ENCODE data around the gene MXD1.

Gene MXD1

DNA sequence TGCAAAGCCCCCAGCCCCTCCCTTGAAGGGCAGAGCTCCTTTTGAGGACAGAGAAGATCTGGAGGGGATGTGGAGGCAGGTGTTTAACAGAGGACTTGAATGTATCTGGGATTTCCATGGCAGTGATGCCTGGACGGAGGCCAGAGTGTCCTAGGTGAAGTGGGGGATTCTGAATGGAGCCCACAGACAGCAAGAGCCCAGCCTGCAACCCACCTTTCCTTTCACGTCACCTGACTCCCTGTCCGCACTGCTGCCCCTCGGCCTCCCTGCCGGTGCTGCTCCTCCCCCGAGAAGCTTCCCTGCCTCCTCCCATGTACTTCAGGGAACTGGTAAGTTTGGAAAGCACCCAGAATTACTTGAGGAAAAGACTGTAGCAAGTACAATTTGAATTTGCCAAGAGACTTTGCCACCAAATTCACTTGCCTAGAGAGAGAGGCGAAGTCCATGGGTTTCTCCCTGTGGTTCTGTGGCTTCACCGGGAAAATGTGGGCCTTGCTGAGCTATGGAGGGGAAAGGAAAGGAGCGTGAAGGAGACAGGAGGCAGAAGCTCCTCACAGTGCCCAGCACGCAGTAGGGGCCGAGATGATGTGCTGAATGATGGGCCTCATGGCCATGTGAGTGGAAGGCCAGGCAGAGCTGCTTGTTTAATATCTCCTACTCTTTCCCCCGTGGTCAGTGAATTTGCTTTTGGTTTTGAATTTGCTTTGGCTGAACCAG is 60.4 kb downstream of the MXD1 start:
- Histone ChIP-seq H3K4me1 (ENCODE audit: insufficient read depth, low read length, poor library complexity, severe bottlenecking) (peaks cover 31% of the 10 kb centered on the region), H3K9me2 (replicated peaks; ENCODE audit: low read depth, low read length) (no peaks in the 10 kb centered on the region), H4K20me1 (ENCODE audit: insufficient read depth, low read length, poor library complexity, severe bottlenecking) (no peaks in the 10 kb centered on the region), H3F3A (ENCODE audit: low read depth) (no peaks in the 10 kb centered on the region), H3K36me3 (ENCODE audit: insufficient read depth, low read length) (no peaks in the 10 kb centered on the region), H3K4me3 (ENCODE audit: low read length, poor library complexity, severe bottlenecking) (no peak overlapping the region), H3K79me2 (ENCODE audit: insufficient read depth, low read length) (no peaks in the 10 kb centered on the region), H3K9me3 (ENCODE audit: insufficient read depth, low read depth, low read length) (no peaks in the 10 kb centered on the region), H3K4me2 (ENCODE audit: low read depth, low read length, poor library complexity, severe bottlenecking) (peak overlapping the region; percentile 28), H2AFZ (ENCODE audit: low read length) (no peak overlapping the region), H3K27me3 (ENCODE audit: insufficient read depth, low read length, poor library complexity, severe bottlenecking) (no peaks in the 10 kb centered on the region), H3K9ac (ENCODE audit: low read depth, low read length, poor library complexity, severe bottlenecking) (no peak overlapping the region)
- TF ChIP-seq EZH2phosphoT487 (IDR thresholded peaks at IDR 0.05; ENCODE audit: borderline replicate concordance): no peak
- TF ChIP-seq, protein P1, sequence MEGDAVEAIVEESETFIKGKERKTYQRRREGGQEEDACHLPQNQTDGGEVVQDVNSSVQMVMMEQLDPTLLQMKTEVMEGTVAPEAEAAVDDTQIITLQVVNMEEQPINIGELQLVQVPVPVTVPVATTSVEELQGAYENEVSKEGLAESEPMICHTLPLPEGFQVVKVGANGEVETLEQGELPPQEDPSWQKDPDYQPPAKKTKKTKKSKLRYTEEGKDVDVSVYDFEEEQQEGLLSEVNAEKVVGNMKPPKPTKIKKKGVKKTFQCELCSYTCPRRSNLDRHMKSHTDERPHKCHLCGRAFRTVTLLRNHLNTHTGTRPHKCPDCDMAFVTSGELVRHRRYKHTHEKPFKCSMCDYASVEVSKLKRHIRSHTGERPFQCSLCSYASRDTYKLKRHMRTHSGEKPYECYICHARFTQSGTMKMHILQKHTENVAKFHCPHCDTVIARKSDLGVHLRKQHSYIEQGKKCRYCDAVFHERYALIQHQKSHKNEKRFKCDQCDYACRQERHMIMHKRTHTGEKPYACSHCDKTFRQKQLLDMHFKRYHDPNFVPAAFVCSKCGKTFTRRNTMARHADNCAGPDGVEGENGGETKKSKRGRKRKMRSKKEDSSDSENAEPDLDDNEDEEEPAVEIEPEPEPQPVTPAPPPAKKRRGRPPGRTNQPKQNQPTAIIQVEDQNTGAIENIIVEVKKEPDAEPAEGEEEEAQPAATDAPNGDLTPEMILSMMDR (conservative IDR thresholded peaks at IDR 0.05; ENCODE audit: low read length): no peak

DNA sequence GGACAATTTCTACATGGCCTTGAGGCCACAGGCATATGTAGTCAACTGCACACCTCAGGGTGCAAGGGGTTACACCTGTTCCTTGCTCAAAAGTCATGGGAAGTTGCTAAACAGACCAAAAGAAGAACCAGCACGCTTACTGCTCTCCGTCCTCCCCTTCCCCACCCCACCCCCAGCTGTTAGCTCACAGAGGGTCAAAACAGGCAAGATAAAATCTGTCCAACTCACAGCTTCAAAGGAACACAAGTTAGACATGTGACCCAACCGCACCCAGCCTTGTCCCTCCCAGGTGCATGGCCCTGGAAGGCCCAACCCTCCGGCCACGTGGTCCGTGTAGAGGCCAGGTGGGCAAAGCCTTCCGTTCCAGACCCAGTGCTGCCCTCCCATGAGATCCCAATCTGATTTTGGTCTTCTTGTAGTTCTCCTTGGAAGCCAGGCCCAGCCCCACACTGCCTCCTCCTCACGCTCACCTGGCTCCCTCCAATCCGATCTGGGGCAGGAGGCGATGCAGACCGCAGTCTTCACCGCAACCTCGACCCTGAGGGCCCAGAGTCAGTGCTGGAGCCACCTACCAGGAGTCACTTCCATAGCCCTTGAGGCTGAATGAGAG is 61.0 kb downstream of the MXD1 start:
- Histone ChIP-seq H3K9me2 (replicated peaks; ENCODE audit: low read depth, low read length) (no peaks in the 10 kb centered on the region), H2AFZ (ENCODE audit: low read length) (no peak overlapping the region), H3K9ac (ENCODE audit: low read depth, low read length, poor library complexity, severe bottlenecking) (no peak overlapping the region), H3K36me3 (ENCODE audit: insufficient read depth, low read length) (no peaks in the 10 kb centered on the region), H3K4me2 (ENCODE audit: low read depth, low read length, poor library complexity, severe bottlenecking) (peak overlapping the region; percentile 28), H4K20me1 (ENCODE audit: insufficient read depth, low read length, poor library complexity, severe bottlenecking) (no peaks in the 10 kb centered on the region), H3K4me3 (ENCODE audit: low read length, poor library complexity, severe bottlenecking) (no peak overlapping the region), H3K9me3 (ENCODE audit: insufficient read depth, low read depth, low read length) (no peaks in the 10 kb centered on the region), H3K4me1 (ENCODE audit: insufficient read depth, low read length, poor library complexity, severe bottlenecking) (peaks cover 31% of the 10 kb centered on the region), H3K27me3 (ENCODE audit: insufficient read depth, low read length, poor library complexity, severe bottlenecking) (no peaks in the 10 kb centered on the region), H3F3A (ENCODE audit: low read depth) (no peaks in the 10 kb centered on the region), H3K79me2 (ENCODE audit: insufficient read depth, low read length) (no peaks in the 10 kb centered on the region)
- TF ChIP-seq EZH2phosphoT487 (IDR thresholded peaks at IDR 0.05; ENCODE audit: borderline replicate concordance): no peak
- TF ChIP-seq, protein P1 (conservative IDR thresholded peaks at IDR 0.05; ENCODE audit: low read length): no peak

DNA sequence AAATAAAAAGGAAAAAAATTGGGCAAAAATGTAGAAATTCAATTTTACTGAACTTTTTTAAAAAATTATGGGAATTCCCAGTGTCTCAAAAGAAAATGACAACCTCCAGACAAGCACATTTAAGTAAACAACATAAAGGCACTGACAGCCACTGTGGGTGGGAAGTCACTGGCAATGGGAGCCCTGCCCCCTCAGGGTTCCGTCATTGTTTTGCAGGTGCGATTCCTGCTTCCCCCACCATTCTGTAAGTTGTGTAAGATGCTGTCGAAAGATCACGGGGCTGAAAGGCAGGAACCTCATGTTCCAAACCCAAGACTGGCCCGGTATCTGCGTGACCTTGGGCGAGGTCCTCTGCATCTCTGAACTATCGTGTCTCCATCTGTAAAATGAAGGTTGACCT is 62.3 kb downstream of the MXD1 start:
- Histone ChIP-seq H3K9me2 (replicated peaks; ENCODE audit: low read depth, low read length) (no peaks in the 10 kb centered on the region), H2AFZ (ENCODE audit: low read length) (no peak overlapping the region), H4K20me1 (ENCODE audit: insufficient read depth, low read length, poor library complexity, severe bottlenecking) (no peaks in the 10 kb centered on the region), H3K4me3 (ENCODE audit: low read length, poor library complexity, severe bottlenecking) (no peak overlapping the region), H3K9me3 (ENCODE audit: insufficient read depth, low read depth, low read length) (no peaks in the 10 kb centered on the region), H3K79me2 (ENCODE audit: insufficient read depth, low read length) (no peaks in the 10 kb centered on the region), H3K27me3 (ENCODE audit: insufficient read depth, low read length, poor library complexity, severe bottlenecking) (no peaks in the 10 kb centered on the region), H3K4me1 (ENCODE audit: insufficient read depth, low read length, poor library complexity, severe bottlenecking) (peaks cover 31% of the 10 kb centered on the region), H3F3A (ENCODE audit: low read depth) (no peaks in the 10 kb centered on the region), H3K9ac (ENCODE audit: low read depth, low read length, poor library complexity, severe bottlenecking) (no peak overlapping the region), H3K36me3 (ENCODE audit: insufficient read depth, low read length) (no peaks in the 10 kb centered on the region), H3K4me2 (ENCODE audit: low read depth, low read length, poor library complexity, severe bottlenecking) (no peak overlapping the region)
- no peak for TF ChIP-seq EZH2phosphoT487 (IDR thresholded peaks at IDR 0.05; ENCODE audit: borderline replicate concordance)
- TF ChIP-seq, protein P1 (conservative IDR thresholded peaks at IDR 0.05; ENCODE audit: low read length): no peak

All from Loucy (cell line).